GM21825 (cell line): ENCODE data around the gene ADARB2.
"Not testable (repeated sequence)": the region's sequence is repeated elsewhere in the genome, so short reads cannot be mapped to it uniquely, and the experiment has no call there.

Experiments
- ATAC-seq: cut with Tn5 transposase; IDR thresholded peaks from one replicate; pipeline ENCODE4 v1.9.1; 2021; ENCODE audit warnings: mild to moderate bottlenecking, moderate library complexity; ENCODE audit not compliant: unreplicated experiment

ADARB2 gene

DNA sequence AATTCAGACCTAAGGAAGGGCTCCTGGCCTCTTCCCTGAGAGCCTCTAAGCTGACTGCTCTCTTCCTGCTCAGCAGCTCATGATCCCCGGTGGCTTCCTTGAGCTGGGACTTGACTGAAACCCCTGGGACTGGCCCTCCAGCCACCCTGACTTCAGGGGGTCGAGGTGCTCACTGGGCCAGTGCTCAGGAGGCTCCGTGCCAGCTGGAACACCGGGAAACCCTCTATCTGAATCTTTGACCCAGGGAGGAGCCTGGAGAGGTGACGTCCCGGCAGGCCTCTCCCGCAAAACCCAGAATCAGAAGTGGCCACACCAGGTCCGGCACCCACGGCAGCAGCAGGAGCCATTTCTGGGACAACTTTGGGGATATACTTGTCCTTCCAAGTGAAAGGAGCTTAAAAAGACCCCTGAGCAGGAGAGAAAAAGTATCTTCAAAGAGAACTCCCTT, 570.5 kb downstream of the ADARB2 start:
- no peak for ATAC-seq

DNA sequence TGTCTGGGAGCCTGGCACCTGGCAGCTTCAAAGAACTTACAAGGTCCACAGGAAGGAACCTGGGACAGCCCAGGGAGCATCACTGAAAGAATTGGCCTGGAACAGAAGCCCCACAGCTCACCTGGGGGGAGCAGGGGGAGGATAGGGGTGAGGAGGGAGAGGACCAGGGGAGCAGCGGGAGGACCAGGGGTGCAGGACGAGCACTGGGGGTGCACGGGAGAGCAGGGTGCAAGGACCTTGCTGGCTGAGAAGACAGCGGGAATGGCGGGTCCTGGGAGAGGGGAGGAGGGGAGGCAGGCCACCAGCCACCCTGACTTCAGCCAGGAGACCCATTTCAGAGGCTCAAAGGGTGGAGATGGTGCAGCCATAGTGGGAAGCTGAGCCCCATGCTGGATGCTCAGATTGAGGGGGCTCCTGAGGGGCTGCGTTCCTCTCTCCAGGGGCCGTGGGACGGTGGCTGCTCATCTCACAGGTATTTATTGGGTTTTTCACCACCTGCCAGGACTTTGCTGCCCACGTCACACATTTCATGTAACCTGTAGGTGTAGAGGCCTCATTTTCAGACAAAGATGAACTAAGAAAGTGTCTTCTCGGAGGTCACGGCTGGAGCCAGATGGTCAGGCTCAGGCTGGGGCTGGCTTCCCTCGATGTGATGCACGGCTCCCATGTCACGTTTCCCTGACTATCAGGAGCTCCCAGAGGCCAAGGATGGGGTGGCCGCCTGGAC, 571.1 kb downstream of the ADARB2 start:
- no peak for ATAC-seq

DNA sequence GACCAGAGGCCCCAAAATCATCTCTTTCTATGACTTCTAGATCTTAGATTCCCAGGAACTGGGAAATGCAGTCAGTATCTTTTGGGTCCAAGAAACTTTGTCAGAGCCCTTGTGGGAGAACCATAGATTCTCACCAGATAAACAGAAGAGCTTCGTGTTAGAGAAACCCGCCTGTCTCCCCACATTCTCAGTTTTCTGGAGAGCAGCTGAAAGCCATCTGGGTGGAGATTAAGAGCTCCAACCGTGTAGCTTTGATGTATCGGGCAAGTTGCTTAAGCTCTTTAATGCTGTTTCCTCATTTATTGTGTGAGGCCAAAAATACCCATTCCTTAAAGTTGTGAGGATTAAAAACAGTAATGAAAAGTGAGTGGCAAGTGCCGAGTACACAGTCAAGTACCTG, 573.5 kb downstream of the ADARB2 start:
- ATAC-seq = no peak

DNA sequence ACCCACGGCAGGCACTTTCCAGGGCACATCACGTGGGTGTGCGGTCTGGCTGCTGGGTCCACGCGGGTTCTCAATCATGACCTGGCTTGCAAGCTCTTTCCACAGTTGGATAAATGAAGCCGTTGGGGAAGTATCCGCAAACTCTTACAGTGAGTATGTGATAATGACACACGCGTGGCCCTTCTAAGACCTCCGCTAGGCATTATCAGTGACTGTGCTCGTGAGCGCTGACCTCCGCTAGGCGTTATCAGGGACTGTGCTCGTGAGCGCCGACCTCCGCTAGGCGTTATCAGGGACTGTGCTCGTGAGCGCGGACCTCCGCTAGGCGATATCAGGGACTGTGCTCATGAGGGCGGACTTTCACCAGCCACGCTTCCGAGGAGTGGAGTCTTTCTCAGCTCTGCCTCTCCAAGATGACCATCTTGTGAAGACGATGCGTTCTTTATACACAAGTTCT, 574.1 kb downstream of the ADARB2 start:
- no peak for ATAC-seq

DNA sequence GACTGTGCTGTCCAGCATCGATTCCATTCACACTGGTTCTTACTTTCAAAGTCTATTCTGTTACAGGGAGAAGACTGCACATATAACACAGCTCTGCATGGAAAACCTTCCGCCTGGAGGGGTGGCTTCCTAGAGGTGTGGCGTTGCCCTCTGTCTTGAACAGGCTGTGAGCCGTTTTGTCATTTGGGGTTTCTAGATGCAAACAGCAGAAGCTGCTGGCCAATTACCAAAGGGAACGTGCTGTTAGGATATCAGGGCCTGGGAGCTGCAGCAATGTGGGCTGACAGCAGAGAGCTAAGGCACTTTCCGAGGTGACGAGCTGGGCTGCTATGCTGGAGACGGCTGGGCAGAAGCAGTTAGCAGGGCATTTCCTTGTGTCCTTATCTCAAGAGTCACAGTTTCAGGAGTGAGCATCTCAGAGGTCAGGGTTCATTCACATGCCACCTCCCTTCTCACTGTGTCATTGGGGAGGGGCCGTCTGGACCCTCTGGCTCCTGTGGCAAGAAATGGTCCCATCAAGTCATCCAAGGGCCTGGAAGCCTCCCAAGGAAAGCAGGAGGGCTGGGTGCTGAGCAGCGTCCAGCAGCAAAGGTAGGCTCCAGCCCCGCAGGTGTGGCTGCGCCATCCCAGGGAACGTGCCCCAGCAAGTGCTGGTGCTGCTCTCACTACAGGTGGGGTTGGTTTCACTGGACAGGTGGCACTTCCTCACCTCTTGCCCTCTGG, 574.7 kb downstream of the ADARB2 start:
- ATAC-seq = no peak

DNA sequence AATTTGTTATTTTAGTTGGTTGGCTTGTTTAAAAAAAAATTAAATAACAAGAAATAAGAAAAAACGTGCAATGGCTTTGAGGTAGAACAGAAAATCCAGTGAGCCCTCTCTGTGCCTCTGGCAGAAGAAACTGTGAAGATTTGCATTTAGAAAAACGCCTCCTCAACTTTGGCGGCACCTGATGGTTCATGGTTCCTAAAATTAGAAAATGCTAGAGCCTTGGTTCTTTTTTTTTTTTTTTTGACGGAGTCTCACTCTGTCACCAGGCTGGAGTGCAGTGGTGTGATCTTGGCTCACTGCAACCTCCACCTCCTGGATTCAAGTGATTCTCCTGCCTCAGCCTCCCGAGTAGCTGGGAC, 576.0 kb downstream of the ADARB2 start:
- ATAC-seq = not testable (repeated sequence)

DNA sequence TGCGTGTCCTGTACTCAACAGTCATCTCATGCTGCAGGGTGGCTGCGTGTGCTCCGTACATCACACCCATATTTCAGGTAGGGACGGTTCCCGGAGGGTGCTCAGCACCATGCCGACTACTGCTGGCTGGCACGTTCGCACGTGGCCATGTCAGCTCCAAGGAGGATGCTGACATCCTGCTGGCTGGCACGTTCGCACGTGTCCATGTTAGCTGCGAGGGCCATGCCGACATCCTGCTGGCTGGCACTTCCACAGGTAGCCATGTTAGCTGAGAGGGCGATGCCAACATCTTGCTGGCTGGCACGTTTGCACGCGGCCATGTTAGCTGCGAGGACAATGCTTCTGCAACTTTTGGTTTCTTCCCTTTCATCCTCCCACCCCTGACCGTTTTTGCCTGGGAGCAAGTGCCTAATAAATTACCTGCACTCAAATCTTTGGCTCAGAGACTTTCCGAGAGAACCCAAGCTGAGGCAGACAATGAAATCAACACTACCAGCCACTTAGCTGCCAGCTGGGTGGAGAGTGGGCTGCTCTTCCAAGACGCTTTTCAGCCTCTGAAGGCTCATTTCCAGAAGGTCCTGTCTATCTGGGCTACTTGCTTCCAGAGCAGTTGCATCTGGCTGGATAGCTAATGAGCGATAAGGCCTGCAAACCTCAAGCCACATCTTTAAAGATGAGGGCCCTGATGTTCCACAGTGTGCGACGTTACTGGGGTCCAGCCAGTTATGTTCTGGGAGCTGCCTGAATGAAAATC, 576.6 kb downstream of the ADARB2 start:
- ATAC-seq = no peak

DNA sequence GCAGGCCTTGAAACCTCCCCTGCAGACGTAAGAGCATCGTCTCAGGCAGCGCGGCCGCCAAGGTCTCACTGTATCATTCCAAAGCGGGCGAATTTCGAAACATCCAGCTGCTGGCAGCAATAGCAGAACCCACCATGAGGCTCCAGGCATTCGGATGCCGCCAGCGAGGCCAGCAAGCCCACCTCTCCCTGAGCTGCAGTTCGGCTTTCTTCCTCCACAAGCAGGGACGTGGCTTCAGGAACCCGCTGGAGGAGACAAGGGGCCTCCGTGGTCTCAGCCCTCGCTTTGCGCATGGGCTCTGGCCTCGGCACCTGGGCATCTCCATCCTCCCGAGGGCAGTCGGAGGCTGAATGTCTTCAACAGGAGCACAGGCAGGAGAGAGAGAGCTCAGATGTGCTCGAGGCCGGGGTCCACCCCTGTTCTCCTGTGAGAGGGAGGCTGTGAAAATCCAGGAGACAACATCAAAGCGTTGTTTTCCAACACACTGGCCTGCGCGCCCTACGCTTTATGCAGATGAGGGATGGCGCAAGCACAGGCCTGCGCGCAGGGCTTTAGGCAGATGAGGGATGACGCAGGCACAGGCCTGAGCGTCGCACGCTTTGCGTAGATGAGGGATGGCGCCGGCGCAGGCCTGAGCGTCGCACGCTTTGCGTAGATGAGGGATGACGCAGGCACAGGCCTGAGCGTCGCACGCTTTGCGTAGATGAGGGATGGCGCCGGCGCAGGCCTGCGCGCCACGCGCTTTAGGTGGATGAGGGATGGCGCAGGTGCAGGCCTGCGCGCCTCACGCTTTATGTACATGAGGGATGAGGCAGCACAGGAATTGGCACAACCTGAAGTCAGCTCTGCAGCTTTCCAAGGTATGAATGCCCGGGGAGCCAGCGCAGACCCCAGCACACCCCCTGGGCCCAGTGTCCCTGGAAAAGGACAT, 577.9 kb downstream of the ADARB2 start:
- ATAC-seq = no peak

DNA sequence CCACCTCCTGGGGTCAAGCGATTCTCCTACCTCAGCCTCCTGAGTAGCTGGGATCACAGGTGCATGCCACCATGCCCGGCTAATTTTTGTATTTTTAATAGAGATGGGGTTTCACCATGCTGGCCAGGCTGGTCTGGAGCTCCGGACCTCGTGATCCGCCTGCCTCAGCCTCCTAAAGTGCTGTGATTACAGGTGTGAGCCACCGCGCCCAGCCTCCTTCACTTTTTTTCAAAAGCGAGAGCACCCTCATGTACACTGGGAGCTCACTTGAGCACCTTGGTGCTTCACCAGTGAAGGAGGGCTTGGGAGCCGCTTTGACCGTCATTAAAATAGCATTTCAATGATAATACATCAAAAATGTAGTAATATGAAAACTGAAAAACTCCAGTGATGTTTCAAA, 578.8 kb downstream of the ADARB2 start:
- ATAC-seq = not testable (repeated sequence)

DNA sequence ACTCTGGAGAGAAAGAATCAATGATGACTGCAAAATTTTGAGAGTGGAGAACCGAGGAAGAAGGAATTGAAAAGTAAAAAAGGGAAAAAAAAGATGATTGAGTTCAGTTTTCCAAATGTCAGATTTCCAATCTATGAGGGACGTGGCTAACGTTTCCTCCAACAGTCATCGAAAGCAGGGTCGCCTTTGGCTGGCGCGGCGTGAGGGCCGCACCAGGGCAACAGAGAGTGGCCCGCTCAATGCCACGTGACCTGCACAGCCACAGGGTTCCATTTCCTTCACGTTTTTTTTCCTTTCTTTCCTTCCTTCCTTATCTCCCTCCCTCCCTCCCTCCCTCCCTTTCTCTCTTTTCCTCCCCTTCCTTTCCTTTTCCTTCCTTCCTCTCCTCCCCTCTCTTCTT, 579.3 kb downstream of the ADARB2 start:
- no peak for ATAC-seq

DNA sequence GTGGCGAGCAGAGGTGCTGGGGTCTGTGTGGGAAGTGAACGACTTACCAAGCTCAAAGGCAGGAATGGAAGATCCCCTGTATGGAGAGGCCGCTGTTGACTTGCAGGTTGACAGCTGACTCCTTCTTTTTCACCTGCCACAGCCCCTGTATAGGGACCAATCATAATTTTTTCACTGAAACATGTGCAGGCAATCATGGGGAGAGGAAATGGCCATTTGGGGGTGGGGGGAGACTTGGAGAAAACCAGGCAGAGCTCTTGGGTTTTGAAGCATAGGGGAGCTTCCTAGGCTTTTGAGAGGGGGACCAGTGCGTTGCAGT, 579.8 kb downstream of the ADARB2 start:
- ATAC-seq = no peak

DNA sequence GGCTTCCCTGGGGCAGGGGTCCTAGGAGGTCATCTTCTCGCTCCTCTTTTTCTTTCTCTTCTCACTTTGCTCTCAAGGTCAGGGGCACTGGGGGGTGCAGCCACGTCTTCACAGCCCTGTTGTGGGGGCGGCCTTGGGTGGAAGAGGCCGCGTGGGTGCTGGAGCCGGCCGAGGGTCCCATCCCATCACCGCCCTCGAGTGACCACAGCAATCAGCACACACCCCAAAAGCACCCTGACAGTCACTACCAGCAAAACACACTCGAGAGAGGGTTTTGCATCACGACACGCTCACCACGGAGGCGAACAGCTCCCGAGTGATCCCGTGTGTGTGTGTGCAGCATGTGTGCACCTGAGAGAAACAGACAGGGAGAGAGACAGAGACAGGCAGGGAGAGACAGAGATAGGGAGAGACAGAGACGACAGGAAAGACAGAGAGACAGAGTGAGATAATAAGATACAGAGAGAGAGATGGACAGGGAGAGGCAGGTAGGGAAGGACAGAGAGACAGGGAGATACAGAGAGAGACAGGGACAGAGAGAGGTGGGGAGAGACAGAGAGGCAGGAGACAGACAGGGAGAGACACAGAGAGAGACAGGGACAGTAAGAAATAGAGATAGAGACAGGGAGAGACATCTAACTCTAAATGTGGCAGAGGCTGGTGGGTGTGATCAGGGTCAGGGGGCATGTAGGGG, 580.3 kb downstream of the ADARB2 start:
- no peak for ATAC-seq

DNA sequence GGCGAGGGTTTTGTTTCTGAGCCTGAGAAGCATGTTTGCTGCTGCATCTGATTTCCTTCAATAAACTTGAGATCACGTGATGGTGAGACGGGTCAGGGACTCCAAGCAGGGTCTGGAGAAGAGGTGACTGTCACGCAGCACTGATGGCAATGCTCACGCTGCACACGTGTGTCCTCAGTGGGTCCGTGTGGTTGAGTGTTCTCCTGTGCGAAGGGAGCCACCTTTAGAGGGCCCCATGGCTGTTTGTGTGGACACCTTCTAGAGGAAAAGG, 580.8 kb downstream of the ADARB2 start:
- no peak for ATAC-seq

DNA sequence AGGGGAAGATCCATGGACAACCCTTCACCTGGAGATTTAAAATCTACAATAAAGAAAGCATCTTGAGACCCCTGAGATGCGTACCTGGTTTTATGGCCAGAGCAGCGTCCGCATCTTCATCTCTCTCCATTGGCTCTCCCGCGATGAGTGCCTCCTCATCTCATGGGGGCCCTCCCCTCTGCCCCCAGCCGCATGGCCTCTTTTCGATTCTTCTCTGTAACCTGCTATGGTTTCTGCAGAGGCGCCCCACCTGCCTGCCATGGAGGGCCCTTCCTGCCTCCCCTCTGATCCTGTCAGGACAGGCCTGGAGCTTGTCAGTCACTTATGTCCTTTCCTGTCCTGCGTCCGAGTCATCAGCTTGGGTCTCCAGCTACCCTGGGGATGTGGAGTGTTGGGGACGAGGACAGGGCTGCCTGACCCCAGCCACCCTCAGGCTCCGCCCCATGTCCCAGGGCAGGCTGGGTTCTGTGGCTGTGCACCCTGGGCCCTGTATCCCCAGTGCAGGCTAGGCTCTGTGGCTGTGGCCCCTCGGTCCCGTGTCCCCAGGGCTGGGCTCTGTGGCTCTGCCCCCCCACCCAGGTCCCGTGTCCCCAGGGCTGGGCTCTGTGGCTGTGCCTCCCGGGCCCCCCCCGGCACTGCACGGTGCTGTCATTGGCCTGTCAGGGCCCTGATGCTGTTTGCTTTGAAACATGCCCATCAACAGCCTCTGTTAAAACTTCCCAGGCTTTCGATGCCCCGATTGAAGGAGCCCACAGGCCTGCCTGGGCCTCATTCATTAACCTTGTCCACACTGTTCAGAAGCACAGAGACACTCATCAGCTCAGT, 581.3 kb downstream of the ADARB2 start:
- no peak for ATAC-seq

DNA sequence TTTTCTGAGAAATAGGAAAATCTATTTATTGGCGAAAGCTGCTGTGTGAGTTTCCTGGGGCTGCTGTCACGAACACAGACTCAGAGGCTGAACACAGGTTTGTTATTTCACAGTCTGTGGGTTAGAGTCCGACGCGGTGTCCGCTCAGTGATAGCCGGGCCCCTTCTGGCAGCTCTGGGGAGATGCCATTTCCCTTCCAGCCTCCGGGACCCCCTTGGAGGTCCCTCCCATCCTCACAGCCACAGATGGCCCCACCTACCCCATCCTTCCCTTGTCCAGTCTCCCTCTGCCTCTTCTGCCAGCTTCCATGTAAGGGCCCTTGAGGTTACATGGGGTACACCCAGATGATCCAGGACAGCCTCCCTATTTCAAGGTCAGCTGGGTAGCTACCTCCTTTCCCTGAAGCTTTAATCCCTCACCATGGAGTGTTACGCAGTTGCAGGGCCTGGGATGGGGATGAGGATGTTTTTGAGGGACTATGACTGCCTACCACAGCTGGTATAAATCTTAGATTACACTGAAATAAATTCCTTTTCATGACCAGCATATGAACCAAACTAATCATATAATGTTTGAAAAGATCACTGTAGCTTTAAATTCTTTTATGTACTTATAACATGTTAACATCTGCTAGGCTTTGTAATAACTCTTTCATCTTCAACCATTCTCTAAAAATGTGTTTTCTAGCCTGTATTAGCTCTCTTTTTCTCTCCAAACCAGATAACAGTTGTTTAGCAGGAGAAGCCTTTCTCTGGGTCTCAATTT, 582.6 kb downstream of the ADARB2 start:
- no peak for ATAC-seq

DNA sequence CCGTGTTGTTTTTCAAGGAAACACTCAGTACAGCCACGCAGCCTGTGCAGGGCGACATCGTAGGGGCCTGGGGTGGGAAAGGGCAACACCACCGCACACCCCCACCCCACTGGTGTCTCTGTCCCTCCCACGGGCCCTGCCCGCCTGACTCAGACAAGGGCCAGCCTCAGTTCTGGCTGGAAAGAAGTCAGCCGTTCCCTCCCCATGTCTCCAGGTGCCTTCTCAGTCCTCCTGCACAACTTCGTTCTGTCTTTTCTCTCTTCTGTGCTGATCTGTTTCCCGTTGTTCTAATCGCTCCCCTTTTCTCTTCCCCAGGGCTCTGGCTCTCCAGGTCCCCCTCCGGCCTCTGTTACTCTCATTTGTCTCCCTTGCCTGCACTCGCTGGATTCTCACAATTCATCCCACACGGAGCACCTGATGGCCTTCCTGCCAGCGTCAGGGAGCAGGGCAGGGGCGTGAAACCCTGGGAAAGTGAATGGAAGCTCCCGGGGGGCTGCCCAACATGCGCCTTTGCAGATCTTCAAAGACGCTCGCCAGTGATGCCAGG, 583.4 kb downstream of the ADARB2 start:
- ATAC-seq = no peak

DNA sequence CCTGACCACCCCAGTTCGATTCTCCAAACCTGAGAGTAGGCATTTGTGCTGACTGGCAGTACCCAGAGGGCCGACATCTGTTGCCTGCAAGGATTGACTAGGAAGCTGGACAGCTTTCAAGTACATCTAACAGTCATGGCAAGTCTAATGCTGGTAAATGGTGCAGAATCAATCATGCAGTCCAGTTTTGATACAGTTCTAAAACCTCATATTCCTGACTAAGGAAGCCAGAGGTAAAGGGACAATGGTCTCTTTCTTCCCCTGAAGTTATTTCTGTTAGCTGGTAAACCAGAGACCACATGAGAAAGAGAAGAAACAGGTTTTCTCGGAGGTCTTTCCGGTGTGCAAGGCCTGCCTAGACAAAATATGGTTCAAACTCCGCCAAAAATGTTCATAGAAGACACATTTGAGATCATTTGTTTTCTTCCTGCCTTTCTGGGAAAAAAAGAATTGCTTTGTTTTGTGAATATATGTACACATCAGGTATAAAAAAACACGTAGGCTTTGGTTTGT, 584.0 kb downstream of the ADARB2 start:
- no peak for ATAC-seq
